ENCODE results near the gene NTRK1. TPM values are rescaled to one million over a fixed set of nuclear protein-coding genes. Genes with fewer than 3 reads are reported as not detected.

Gene NTRK1
- total RNA-seq, 3 donors from 2014 or later (not counting 1 experiment from before 2014, with no cell fraction given), result 1.7 to 16.7 (median 2.4) TPM

- H3K4me1 Mint-ChIP-seq, result peaks cover 5 to 12% of the 10 kb centered on the region in 2 donors
These were observed 40.9 kb downstream of the NTRK1 start for GRCh38 chr1:156901590-156901900.

DNA sequence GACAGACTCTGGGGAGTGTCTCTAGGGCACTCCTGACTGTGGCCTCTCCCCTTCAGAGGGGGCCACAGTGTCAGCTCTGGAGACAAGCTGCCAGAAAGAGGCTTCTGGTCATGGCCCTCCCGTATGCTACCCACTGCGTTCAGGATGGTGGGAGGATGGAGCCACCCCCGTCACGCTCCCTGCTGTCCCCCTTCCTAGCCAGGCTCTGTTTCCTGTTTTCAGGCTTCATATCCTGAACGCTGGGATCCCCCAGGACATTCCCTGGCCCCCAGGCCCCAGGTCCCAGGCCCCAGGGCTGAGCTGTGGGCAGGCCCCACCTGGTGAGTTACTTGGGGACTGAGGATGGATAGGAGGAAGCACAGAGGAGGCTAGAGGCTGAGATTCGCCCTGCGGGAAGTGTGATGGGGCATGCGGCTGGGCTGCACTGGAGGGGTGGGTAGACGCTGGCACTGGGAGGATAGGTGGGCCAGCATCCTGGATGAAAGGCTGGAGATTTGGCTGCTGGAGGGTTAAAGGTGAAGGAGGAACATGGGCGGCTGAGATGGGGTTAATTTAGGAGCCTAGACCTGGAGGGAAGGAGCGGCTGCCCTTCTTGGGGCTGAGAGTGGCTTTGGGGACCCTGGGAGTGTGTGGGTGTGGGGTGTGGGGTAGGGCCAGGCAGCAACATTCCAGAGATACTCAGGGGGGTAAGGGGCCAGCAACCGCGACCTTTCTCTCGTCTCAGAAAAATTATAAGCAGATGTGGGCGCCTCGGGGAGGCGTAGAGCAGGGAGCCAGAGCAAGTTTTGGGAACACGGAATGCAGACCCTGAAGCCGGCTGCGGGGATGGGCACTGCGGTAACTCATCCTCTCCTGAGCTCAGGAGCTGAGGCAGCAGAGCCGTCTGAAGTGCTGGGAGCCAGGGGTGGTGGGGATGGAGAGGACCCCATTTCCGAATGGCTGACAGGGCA lies 41.6 kb downstream of the NTRK1 start:
- WGBS (ENCODE audit: insufficient coverage), result 92% methylated on average over 22 of the region's 23 CpGs
- DNase-seq (no peak), ATAC-seq (no peak)
- Histone ChIP-seq H3K4me3 (ENCODE audit: low read length) (no peak overlapping the region), H3K9me3 (ENCODE audit: control insufficient read depth, insufficient read depth, low read length) (no peaks in the 10 kb centered on the region), H3K27me3 (ENCODE audit: control insufficient read depth, insufficient read depth, low read length) (no peaks in the 10 kb centered on the region), H3K4me1 (ENCODE audit: control insufficient read depth, insufficient read depth, low read length) (no peaks in the 10 kb centered on the region), H3K36me3 (ENCODE audit: control insufficient read depth, insufficient read depth, low read length) (no peaks in the 10 kb centered on the region), H3K27ac (ENCODE audit: low read length) (no peak overlapping the region)
- Mint-ChIP-seq H3K9me3 (no peaks in the 10 kb centered on the region), H3K4me1 (peaks cover 5 to 12% of the 10 kb centered on the region in 2 donors), H3K4me3 (no peak overlapping the region), H3K27me3 (ENCODE audit: low read depth in 2 of 2) (peaks cover 0 to 20% of the 10 kb centered on the region in 2 donors), H3K27ac (no peak overlapping the region), H3K36me3 (no peaks in the 10 kb centered on the region)
- TF ChIP-seq CTCF (IDR thresholded peaks at IDR 0.05), result no peak
- intact Hi-C loops (cut with micrococcal nuclease), result no loop called here

More at GRCh38 chr1:156901590-156901900, 40.9 kb downstream of the NTRK1 start:
- H3K36me3 ChIP-seq (ENCODE audit: control insufficient read depth, insufficient read depth, low read length), result no peaks in the 10 kb centered on the region
- H3K4me1 ChIP-seq (ENCODE audit: control insufficient read depth, insufficient read depth, low read length), result no peaks in the 10 kb centered on the region
- Mint-ChIP-seq H3K9me3 (no peaks in the 10 kb centered on the region), H3K27ac (no peak overlapping the region), H3K4me3 (no peak overlapping the region), H3K27me3 (ENCODE audit: low read depth in 2 of 2) (peaks cover 0 to 20% of the 10 kb centered on the region in 2 donors), H3K36me3 (no peaks in the 10 kb centered on the region)
- H3K9me3 ChIP-seq (ENCODE audit: control insufficient read depth, insufficient read depth, low read length), result no peaks in the 10 kb centered on the region
- intact Hi-C loops (cut with micrococcal nuclease), result no loop called here
- no peak overlapping the region for H3K4me3 ChIP-seq (ENCODE audit: low read length)
- 83% methylated on average over 4 of the region's 4 CpGs for WGBS (ENCODE audit: insufficient coverage)
- no peak for TF ChIP-seq CTCF (IDR thresholded peaks at IDR 0.05)
- no peaks in the 10 kb centered on the region for H3K27me3 ChIP-seq (ENCODE audit: control insufficient read depth, insufficient read depth, low read length)
- no peak overlapping the region for H3K27ac ChIP-seq (ENCODE audit: low read length)
- DNase-seq (no peak), ATAC-seq (no peak)

DNA sequence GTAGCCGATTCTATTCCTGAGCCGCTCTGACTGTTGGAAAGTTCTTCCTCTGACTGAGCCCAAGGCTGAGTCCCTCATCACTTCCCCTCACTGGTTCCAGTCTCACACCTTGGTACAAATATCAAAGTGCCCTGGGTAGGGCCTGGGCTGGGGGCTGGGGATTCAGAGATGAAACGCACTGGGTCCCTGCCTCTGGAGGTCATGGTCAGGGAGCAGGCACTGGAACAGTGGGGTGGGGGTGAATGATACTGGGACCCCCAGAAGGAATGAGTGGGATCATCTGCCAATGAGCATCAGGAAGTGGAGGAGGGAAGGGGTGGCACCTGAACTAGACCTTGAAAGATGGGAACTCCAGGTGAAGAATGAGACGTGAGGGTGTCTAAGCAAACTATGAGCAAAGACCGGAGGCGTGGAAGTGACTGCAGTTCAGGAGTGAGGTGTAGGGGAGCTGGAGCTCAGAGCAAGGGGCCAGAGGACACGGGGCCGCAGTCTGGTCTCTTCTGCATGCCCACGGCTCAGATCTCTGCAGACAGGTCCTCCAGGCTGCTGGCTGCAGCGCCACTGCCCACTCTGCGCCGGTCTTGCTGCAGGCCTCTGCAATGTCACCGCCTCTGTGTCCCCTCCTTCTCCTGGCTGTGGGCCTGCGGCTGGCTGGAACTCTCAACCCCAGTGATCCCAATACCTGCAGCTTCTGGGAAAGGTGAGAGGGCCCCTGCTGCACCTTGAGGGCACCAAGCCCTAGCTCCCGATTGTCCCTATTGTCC lies 42.8 kb downstream of the NTRK1 start:
- peaks cover 0 to 14% of the 10 kb centered on the region in 2 donors for H3K27me3 Mint-ChIP-seq (ENCODE audit: low read depth in 2 of 2)
- H3K9me3 Mint-ChIP-seq, result no peaks in the 10 kb centered on the region
- ATAC-seq, result no peak
- H3K4me3 ChIP-seq (ENCODE audit: low read length), result no peak overlapping the region
- H3K27me3 ChIP-seq (ENCODE audit: control insufficient read depth, insufficient read depth, low read length), result no peaks in the 10 kb centered on the region
- intact Hi-C loops (cut with micrococcal nuclease), result no loop called here
- no peaks in the 10 kb centered on the region for H3K36me3 ChIP-seq (ENCODE audit: control insufficient read depth, insufficient read depth, low read length)
- no peak for DNase-seq
- H3K4me3 Mint-ChIP-seq, result no peak overlapping the region
- no peak overlapping the region for H3K27ac Mint-ChIP-seq
- no peak for TF ChIP-seq CTCF (IDR thresholded peaks at IDR 0.05)
- peaks cover 0 to 3% of the 10 kb centered on the region in 2 donors for H3K4me1 Mint-ChIP-seq
- H3K27ac ChIP-seq (ENCODE audit: low read length), result no peak overlapping the region
- H3K4me1 ChIP-seq (ENCODE audit: control insufficient read depth, insufficient read depth, low read length), result peaks cover 3% of the 10 kb centered on the region
- H3K36me3 Mint-ChIP-seq, result no peaks in the 10 kb centered on the region
- no peaks in the 10 kb centered on the region for H3K9me3 ChIP-seq (ENCODE audit: control insufficient read depth, insufficient read depth, low read length)
- WGBS (ENCODE audit: insufficient coverage), result 87% methylated on average over 15 of the region's 15 CpGs
